Testis (tissue), 3 donors: Measurements from ENCODE around the gene CDC7. TPM values are rescaled to one million over a fixed set of nuclear protein-coding genes. Genes with fewer than 3 reads are reported as not detected.

Experiments
- DNase-seq: peaks from one replicate; pipeline ENCODE4 v3.0.0-alpha.2; 2019
- H3K27ac ChIP-seq, 2 donors: fragments of 200-600 bp; sonication (generic); one replicate each; pipeline ENCODE4 v1.5.1; 2019
- H3K27me3 ChIP-seq: fragments of 200-600 bp; sonication (generic); one replicate; pipeline ENCODE4 v1.5.1; 2019
- H3K36me3 ChIP-seq: fragments of 200-600 bp; sonication (generic); one replicate; pipeline ENCODE4 v1.5.1; 2017; ENCODE audit warnings: low read depth; ENCODE audit errors: missing control alignments
- H3K4me1 ChIP-seq: fragments of 200-600 bp; sonication (generic); one replicate; pipeline ENCODE4 v1.5.1; 2019
- H3K4me3 ChIP-seq, 2 donors: fragments of 200-600 bp; sonication (generic); one replicate each; pipeline ENCODE4 v1.5.1; 2017 to 2019
- H3K9me3 ChIP-seq: fragments of 200-600 bp; sonication (generic); one replicate; pipeline ENCODE4 v1.5.1; 2017
- POLR2A ChIP-seq: fragments of 450-650 bp; IDR thresholded peaks from one replicate; pipeline ENCODE4 v1.6.1; 2017; ENCODE audit warnings: antibody characterized with exemption, mild to moderate bottlenecking, moderate library complexity
- WGBS, 2 donors: methylation state at CpG; one replicate each; pipeline ENCODE4 v1.1.5; 2018; 5-methylcytosine and 5-hydroxymethylcytosine counted together
- intact Hi-C: fragments of 100-400 bp; cut with DNase I; formaldehyde crosslinking; loops from one replicate; pipeline ENCODE4 v1.15.1; 2023; ENCODE audit warnings: low total_unique reads
- polyA plus RNA-seq: library from polyadenylated mRNA; stranded (reverse); fragments of 350-450 nt; fragmentation: Illumina TruSeq; extraction: RNeasy Lipid Tissue Mini Kit (QIAGEN cat#74804); gene quantifications from one replicate; pipeline ENCODE4 v1.2.3, GENCODE V29; 2014; ENCODE audit warnings: low read depth, low replicate concordance; ENCODE audit not compliant: insufficient read depth
- total RNA-seq, 2 donors: library from RNA; depleted of rRNA; stranded (reverse); fragments of >200 nt; gene quantifications; one replicate each; pipeline ENCODE4 v1.2.3, GENCODE V29; 2016
- TF ChIP-seq, protein P1 (sequence below), 3 experiments: fragments of 450-650 bp in 2 of 3; fragments of 200-600 bp in 1 of 3; sonication (generic) in 1 of 3; IDR thresholded peaks; one replicate each; pipeline ENCODE4 v1.5.1; 2016 to 2019; ENCODE audit warnings: antibody characterized with exemption in 3 of 3, mild to moderate bottlenecking in 2 of 3, moderate library complexity in 1 of 3

The CDC7 gene
- total and polyA plus RNA-seq, 3 donors from 2014 or later = 15.5 to 24.2 (median 22.4) TPM

DNA sequence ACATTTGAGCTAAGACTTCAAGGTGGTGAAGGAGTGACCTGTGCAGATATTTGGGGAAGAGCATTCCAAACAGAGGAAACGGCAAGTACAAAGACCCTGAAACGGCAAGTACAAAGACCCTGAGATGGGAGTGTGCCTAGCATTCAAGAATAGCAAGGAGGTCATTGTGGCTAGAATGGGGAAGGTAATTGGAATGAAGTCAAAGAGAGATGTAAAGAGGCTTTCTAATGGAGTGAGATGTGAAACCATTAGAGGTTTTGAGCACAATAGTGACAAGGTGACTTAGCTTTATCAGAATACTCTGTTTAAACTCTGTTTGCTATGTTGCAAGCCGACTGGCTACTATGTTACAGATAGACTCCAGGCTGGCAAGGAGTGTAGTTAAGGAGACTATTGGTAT, 4.4 kb downstream of the CDC7 start:
- intact Hi-C loops = no loop called here
- Histone ChIP-seq H3K9me3 (no peaks in the 10 kb centered on the region), H3K36me3 (no peaks in the 10 kb centered on the region), H3K4me1 (peaks cover 12% of the 10 kb centered on the region), H3K27me3 (no peaks in the 10 kb centered on the region), H3K27ac (peak overlapping the region in 1 of 2 donors; percentile 22), H3K4me3 (no peak overlapping the region)
- peak; percentile 61 for DNase-seq
- WGBS, 2 donors = 45 to 48% methylated on average over 3 of the region's 3 CpGs
- no peak for TF ChIP-seq POLR2A
- TF ChIP-seq, protein P1, sequence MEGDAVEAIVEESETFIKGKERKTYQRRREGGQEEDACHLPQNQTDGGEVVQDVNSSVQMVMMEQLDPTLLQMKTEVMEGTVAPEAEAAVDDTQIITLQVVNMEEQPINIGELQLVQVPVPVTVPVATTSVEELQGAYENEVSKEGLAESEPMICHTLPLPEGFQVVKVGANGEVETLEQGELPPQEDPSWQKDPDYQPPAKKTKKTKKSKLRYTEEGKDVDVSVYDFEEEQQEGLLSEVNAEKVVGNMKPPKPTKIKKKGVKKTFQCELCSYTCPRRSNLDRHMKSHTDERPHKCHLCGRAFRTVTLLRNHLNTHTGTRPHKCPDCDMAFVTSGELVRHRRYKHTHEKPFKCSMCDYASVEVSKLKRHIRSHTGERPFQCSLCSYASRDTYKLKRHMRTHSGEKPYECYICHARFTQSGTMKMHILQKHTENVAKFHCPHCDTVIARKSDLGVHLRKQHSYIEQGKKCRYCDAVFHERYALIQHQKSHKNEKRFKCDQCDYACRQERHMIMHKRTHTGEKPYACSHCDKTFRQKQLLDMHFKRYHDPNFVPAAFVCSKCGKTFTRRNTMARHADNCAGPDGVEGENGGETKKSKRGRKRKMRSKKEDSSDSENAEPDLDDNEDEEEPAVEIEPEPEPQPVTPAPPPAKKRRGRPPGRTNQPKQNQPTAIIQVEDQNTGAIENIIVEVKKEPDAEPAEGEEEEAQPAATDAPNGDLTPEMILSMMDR (IDR thresholded peaks at IDR 0.05) = no peak

DNA sequence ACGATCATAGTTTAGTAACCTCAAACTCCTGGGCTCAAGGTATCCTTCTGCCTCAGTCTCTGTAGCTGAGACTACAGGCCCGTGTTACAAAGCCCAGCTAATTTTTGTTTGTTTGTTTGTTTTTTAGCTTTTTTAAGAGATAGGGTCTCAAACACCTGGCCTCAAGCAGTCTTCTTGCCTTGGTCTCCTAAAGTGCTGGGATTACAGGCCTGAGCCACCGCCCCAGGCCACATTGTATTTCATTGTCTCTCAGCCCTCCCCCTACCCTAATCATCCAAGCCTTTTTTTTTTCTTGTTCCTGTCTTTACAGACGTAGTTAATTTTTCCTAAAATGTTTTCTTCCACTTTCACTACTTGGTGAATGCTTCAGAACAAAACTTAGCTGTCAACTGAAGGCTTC, 5.4 kb downstream of the CDC7 start:
- no peaks in the 10 kb centered on the region for H3K36me3 ChIP-seq
- DNase-seq = no peak
- WGBS, 2 donors = 77 to 88% methylated on average over 4 of the region's 4 CpGs
- TF ChIP-seq, protein P1 (IDR thresholded peaks at IDR 0.05) = no peak
- no peak for TF ChIP-seq POLR2A
- no peaks in the 10 kb centered on the region for H3K9me3 ChIP-seq
- intact Hi-C loops = no loop called here
- peak overlapping the region in 1 of 2 donors; percentile 16 for H3K27ac ChIP-seq
- no peaks in the 10 kb centered on the region for H3K27me3 ChIP-seq
- H3K4me1 ChIP-seq = peaks cover 10% of the 10 kb centered on the region
- H3K4me3 ChIP-seq = no peak overlapping the region

DNA sequence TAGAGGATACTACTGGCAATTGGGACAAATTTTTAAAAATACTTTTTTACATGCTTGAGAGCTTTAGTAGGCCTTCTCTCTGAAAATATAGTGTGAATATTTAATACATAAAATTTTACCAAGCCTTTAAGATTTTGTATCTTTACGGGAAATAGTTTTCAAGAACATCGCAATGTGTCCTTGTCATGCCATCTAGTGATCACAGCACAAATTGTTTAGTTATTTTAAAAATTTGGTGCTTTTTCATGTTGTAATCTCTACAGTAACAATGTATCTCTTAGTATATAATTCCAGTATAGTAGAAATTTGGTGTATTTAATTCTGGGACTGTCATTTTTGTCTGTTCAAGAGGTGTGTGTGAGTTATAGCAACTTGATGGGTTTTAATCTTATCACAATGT, 6.7 kb downstream of the CDC7 start:
- DNase-seq = no peak
- Histone ChIP-seq H3K4me1 (peaks cover 10% of the 10 kb centered on the region), H3K9me3 (no peaks in the 10 kb centered on the region), H3K27ac (no peak overlapping the region), H3K36me3 (no peaks in the 10 kb centered on the region), H3K27me3 (no peaks in the 10 kb centered on the region), H3K4me3 (no peak overlapping the region)
- 60 to 76% methylated on average over 2 of the region's 2 CpGs for WGBS, 2 donors
- intact Hi-C loops = no loop called here
- TF ChIP-seq, protein P1 (IDR thresholded peaks at IDR 0.05) = peak in 1 of 3 experiments; percentile 11
- no peak for TF ChIP-seq POLR2A

DNA sequence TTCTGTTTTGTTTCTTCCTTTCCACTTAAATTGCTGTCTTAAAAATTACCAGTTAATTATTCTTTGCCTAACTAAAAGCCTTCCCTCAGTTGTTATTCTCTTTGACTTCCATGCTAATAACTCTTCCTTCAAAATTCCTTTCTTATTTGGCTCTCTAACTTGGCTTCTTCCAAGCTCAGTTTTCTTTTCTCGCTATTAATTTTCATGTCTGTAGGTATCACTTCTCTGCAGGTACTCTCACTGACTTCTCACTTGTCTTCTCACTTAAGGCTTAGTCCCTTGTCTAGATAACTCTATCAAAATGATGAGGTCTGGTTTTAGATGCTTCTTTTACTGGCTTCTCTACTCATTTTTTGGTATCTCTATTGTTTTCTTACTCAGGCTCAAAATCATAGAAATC, 10.1 kb downstream of the CDC7 start:
- no peak overlapping the region for H3K27ac ChIP-seq
- peaks cover 6% of the 10 kb centered on the region for H3K4me1 ChIP-seq
- no peaks in the 10 kb centered on the region for H3K36me3 ChIP-seq
- no peaks in the 10 kb centered on the region for H3K27me3 ChIP-seq
- WGBS, 2 donors = 87 to 100% methylated on average over 1 of the region's 1 CpG
- TF ChIP-seq POLR2A = no peak
- TF ChIP-seq, protein P1 (IDR thresholded peaks at IDR 0.05) = no peak
- H3K9me3 ChIP-seq = no peaks in the 10 kb centered on the region
- DNase-seq = no peak
- no peak overlapping the region for H3K4me3 ChIP-seq
- intact Hi-C loops = loop anchor here (10.0 kb wide), 1 partner anchor 414 kb away; no protein-coding TSS in a partner anchor

DNA sequence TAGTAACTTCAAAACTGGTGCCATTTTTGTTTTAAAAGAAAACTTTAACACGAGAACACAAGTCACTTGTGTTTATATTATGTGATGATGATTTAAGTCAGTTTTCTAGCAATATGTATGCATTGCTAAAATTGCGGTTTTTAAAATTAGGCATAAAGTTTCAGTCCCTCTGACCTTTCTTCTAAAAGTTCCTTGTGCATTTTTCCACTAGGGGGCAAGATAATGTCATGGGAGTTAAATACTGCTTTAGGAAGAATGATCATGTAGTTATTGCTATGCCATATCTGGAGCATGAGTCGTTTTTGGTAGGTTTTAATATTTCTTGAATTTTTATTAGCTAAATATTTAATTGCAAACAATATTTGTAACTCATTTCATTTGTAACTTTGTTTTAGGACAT, 10.7 kb downstream of the CDC7 start:
- no peak overlapping the region for H3K4me3 ChIP-seq
- no peak overlapping the region for H3K27ac ChIP-seq
- H3K36me3 ChIP-seq = no peaks in the 10 kb centered on the region
- WGBS, 2 donors = 40 to 48% methylated on average over 3 of the region's 3 CpGs
- intact Hi-C loops = loop anchor here (10.0 kb wide), 1 partner anchor 413 kb away; no protein-coding TSS in a partner anchor
- TF ChIP-seq POLR2A = no peak
- TF ChIP-seq, protein P1 (IDR thresholded peaks at IDR 0.05) = peak; percentile 37 to 65 (median 60)
- peaks cover 6% of the 10 kb centered on the region for H3K4me1 ChIP-seq
- no peaks in the 10 kb centered on the region for H3K27me3 ChIP-seq
- H3K9me3 ChIP-seq = no peaks in the 10 kb centered on the region
- DNase-seq = no peak
